ENCODE measurements around the gene KIN. TPM values are rescaled to one million over a fixed set of nuclear protein-coding genes. Genes with fewer than 3 reads are reported as not detected.
"Not testable (repeated sequence)": the region's sequence is repeated elsewhere in the genome, so short reads cannot be mapped to it uniquely, and the experiment has no call there.

Gene KIN
- total and polyA plus RNA-seq, 9 donors = 7.4 to 14.6 (median 11.4) TPM

- TF ChIP-seq CTCF (IDR thresholded peaks at IDR 0.05) = no peak
- TF ChIP-seq EP300 (IDR thresholded peaks at IDR 0.05) = no peak
- TF ChIP-seq POLR2A (IDR thresholded peaks at IDR 0.05) = no peak
- H3K27me3 ChIP-seq = no peaks in the 10 kb centered on the region
- intact Hi-C loops (cut with DNase I) = no loop called here
- no peak for DNase-seq
- H3K36me3 ChIP-seq = no peaks in the 10 kb centered on the region
- H3K4me3 ChIP-seq = peak overlapping the region; percentile 79
- H3K27ac ChIP-seq = peak overlapping the region in 1 of 2 donors; percentile 56
- no peaks in the 10 kb centered on the region for H3K9me3 ChIP-seq
- WGBS, 3 donors = 1 to 2% (median 2%) methylated on average over 25 of the region's 25 CpGs
- H3K4me1 ChIP-seq (ENCODE audit: insufficient read depth) = peaks cover 6% of the 10 kb centered on the region
These were observed 970 bp upstream of the KIN start for GRCh38 chr10:7788639-7789286.

GRCh38 chr10:7787150-7787856 lies 490 bp downstream of the KIN start:
- DNase-seq = no peak
- Histone ChIP-seq H3K4me1 (ENCODE audit: insufficient read depth) (peaks cover 4% of the 10 kb centered on the region), H3K4me3 (peak overlapping the region; percentile 79), H3K36me3 (no peaks in the 10 kb centered on the region), H3K9me3 (no peaks in the 10 kb centered on the region), H3K27me3 (no peaks in the 10 kb centered on the region), H3K27ac (peak overlapping the region in 1 of 2 donors; percentile 47)
- intact Hi-C loops (cut with DNase I) = no loop called here
- TF ChIP-seq EP300 (IDR thresholded peaks at IDR 0.05) (no peak), CTCF (IDR thresholded peaks at IDR 0.05) (no peak), POLR2A (IDR thresholded peaks at IDR 0.05) (no peak)
- WGBS, 3 donors = 1 to 5% (median 2%) methylated on average over 8 to 26 of the region's 26 CpGs

- H3K4me1 ChIP-seq (ENCODE audit: insufficient read depth) = peaks cover 4% of the 10 kb centered on the region
These were observed 1.4 kb downstream of the KIN start for GRCh38 chr10:7786430-7786829.

GRCh38 chr10:7782194-7782593 lies 5.6 kb downstream of the KIN start:
- H3K4me1 ChIP-seq (ENCODE audit: insufficient read depth); H3K27me3 ChIP-seq; H3K36me3 ChIP-seq; H3K4me3 ChIP-seq; H3K27ac ChIP-seq; DNase-seq; intact Hi-C loops (cut with DNase I); H3K9me3 ChIP-seq: not testable (repeated sequence)
- WGBS, 3 donors = 93 to 94% (median 93%) methylated on average over 6 of the region's 6 CpGs

More at GRCh38 chr10:7786430-7786829, 1.4 kb downstream of the KIN start:
- no peak overlapping the region for H3K4me3 ChIP-seq
- H3K27me3 ChIP-seq = no peaks in the 10 kb centered on the region
- no peaks in the 10 kb centered on the region for H3K9me3 ChIP-seq
- no peak overlapping the region for H3K27ac ChIP-seq
- TF ChIP-seq EP300 (IDR thresholded peaks at IDR 0.05) (no peak), POLR2A (IDR thresholded peaks at IDR 0.05) (no peak), CTCF (IDR thresholded peaks at IDR 0.05) (no peak)
- DNase-seq = no peak
- WGBS, 3 donors = 77 to 80% (median 77%) methylated on average over 3 of the region's 3 CpGs
- intact Hi-C loops (cut with DNase I) = no loop called here
- no peaks in the 10 kb centered on the region for H3K36me3 ChIP-seq

- Histone ChIP-seq H3K9me3 (no peaks in the 10 kb centered on the region), H3K4me3 (no peak overlapping the region), H3K27ac (no peak overlapping the region), H3K36me3 (no peaks in the 10 kb centered on the region), H3K27me3 (no peaks in the 10 kb centered on the region), H3K4me1 (ENCODE audit: insufficient read depth) (no peaks in the 10 kb centered on the region)
- 96 to 99% (median 98%) methylated on average over 2 of the region's 2 CpGs for WGBS, 3 donors
- no peak for TF ChIP-seq POLR2A (IDR thresholded peaks at IDR 0.05)
- TF ChIP-seq CTCF (IDR thresholded peaks at IDR 0.05) = no peak
- TF ChIP-seq EP300 (IDR thresholded peaks at IDR 0.05) = no peak
- DNase-seq = no peak
- intact Hi-C loops (cut with DNase I) = no loop called here
These were observed 11.0 kb downstream of the KIN start for GRCh38 chr10:7776777-7777176.

All from ovary (tissue), 9 donors.